Panc1 (cell line): ENCODE results near the gene COL23A1. TPM values are rescaled to one million over a fixed set of nuclear protein-coding genes. Genes with fewer than 3 reads are reported as not detected.

ENCODE experiments used
- ATAC-seq: fragments of 200-7000 bp; cut with Tn5 transposase; 2 replicates; pipeline ENCODE4 v1.9.1; 2020; ENCODE audit warnings: mild to moderate bottlenecking, moderate library complexity
- BruUV-seq: library from RNA; stranded (reverse); fragments of 400-500 nt; replicated peaks from 2 replicates; lab custom pipeline; 2021; lab: Mats Ljungman, UMichigan
- CTCF ChIA-PET: fragments of 300-600 bp; sonication (Branson Sonifier 250); formaldehyde crosslinking; loops from one replicate; lab custom pipeline; 2022; ENCODE audit warnings: antibody characterized with exemption; lab: Charles Lee
- POLR2A ChIA-PET: fragments of 300-600 bp; sonication (Branson Sonifier 250); formaldehyde crosslinking; loops from one replicate; lab custom pipeline; 2022; ENCODE audit warnings: antibody characterized with exemption; lab: Charles Lee
- DNase-seq: peaks from one replicate; pipeline ENCODE4 v3.0.0-alpha.2; 2010; ENCODE audit warnings: low read depth, low spot score
- H3K27ac ChIP-seq: 2 replicates; pipeline ENCODE4 v1.5.1; 2011; ENCODE audit warnings: mild to moderate bottlenecking, low read length, inconsistent platforms
- H3K27me3 ChIP-seq: fragments of 200-500 bp; sonication (Bioruptor generic); 2 replicates; pipeline ENCODE4 v1.6.0; 2014; ENCODE audit warnings: low read length, inconsistent platforms; ENCODE audit not compliant: control insufficient read depth, insufficient read depth
- H3K36me3 ChIP-seq: fragments of 200-500 bp; sonication (Bioruptor generic); 2 replicates; pipeline ENCODE4 v1.5.1; 2014; ENCODE audit warnings: inconsistent platforms, mild to moderate bottlenecking, low read length, moderate library complexity; ENCODE audit not compliant: control insufficient read depth, insufficient read depth
- H3K4me1 ChIP-seq: 2 replicates; pipeline ENCODE4 v1.5.1; 2011; ENCODE audit warnings: inconsistent platforms, mild to moderate bottlenecking, low read length, moderate library complexity; ENCODE audit not compliant: control insufficient read depth, insufficient read depth
- H3K4me3 ChIP-seq, 2 experiments: 2 replicates each; pipeline ENCODE4 v1.5.1; 2011 to 2012; ENCODE audit warnings: low read depth in 2 of 2, low read length in 2 of 2, mild to moderate bottlenecking in 2 of 2, inconsistent platforms in 1 of 2, moderate library complexity in 1 of 2
- H3K9me3 ChIP-seq: fragments of 200-500 bp; sonication (Bioruptor generic); 2 replicates; pipeline ENCODE4 v1.5.1; 2014; ENCODE audit warnings: low read depth, mild to moderate bottlenecking, inconsistent platforms, low read length, moderate library complexity; ENCODE audit not compliant: control insufficient read depth, insufficient read depth
- CTCF ChIP-seq: fragments of 450-650 bp; IDR thresholded peaks from 2 replicates; pipeline ENCODE4 v1.5.1; 2017; ENCODE audit warnings: mild to moderate bottlenecking
- POLR2AphosphoS5 ChIP-seq: IDR thresholded peaks from 2 replicates; pipeline ENCODE4 v1.6.1; 2012; ENCODE audit warnings: mild to moderate bottlenecking, low read depth, low read length, moderate library complexity
- REST ChIP-seq, 2 experiments: IDR thresholded peaks; 2 replicates each; pipeline ENCODE4 v1.6.1; 2011 to 2012; ENCODE audit warnings: low read depth in 2 of 2, control low read depth in 1 of 2, low read length in 1 of 2, mild to moderate bottlenecking in 1 of 2, moderate library complexity in 1 of 2; ENCODE audit not compliant: insufficient read depth in 1 of 2
- SIN3A ChIP-seq: IDR thresholded peaks from 2 replicates; pipeline ENCODE4 v1.6.1; 2012; ENCODE audit warnings: low read depth, mild to moderate bottlenecking, low read length, moderate library complexity, borderline replicate concordance; ENCODE audit not compliant: insufficient read depth
- TCF7L2 ChIP-seq: IDR thresholded peaks from 2 replicates; pipeline ENCODE4 v1.6.1; 2011; ENCODE audit warnings: mild to moderate bottlenecking, low read depth, low read length, inconsistent platforms
- in situ Hi-C: cut with HindIII; loops from 2 replicates; pipeline ENCODE4 v1.10.0; 2016; ENCODE audit warnings: low sequenced_read_pairs, low pct_unique_long_range_greater_than_20kb
- intact Hi-C: fragments of 100-400 bp; cut with micrococcal nuclease; formaldehyde crosslinking; loops from one replicate; pipeline ENCODE4 v1.10.0; 2022; ENCODE audit not compliant: unreplicated experiment
- total RNA-seq: library from RNA; stranded (reverse); gene quantifications from one replicate; pipeline ENCODE4 v1.2.1, GENCODE V29; 2021; ENCODE audit not compliant: unreplicated experiment

The COL23A1 gene
- total RNA-seq, 1 experiment from 2014 or later: 0.05 TPM

- BruUV-seq: no TSS peak
- H3K27me3 ChIP-seq: no peaks in the 10 kb centered on the region
- CTCF ChIA-PET: no interaction called here
- no peak for ATAC-seq
- POLR2A ChIA-PET: no interaction called here
- in situ Hi-C loops (no loop called here), intact Hi-C loops (no loop called here)
- H3K4me1 ChIP-seq: no peaks in the 10 kb centered on the region
- TF ChIP-seq REST (IDR thresholded peaks at IDR 0.05; ENCODE audit: insufficient read depth in 1 of 2, low read depth in 2 of 2, low read length in 1 of 2) (no peak), POLR2AphosphoS5 (no peak), CTCF (no peak), TCF7L2 (no peak)
- no peak overlapping the region for H3K27ac ChIP-seq
- H3K4me3 ChIP-seq: no peak overlapping the region
- no peak for DNase-seq
- H3K36me3 ChIP-seq: no peaks in the 10 kb centered on the region
- H3K9me3 ChIP-seq: no peaks in the 10 kb centered on the region
Observed at GRCh38 chr5:178434016-178434761, 156.0 kb downstream of the COL23A1 start.

- DNase-seq (no peak), ATAC-seq (no peak)
- Histone ChIP-seq H3K36me3 (no peaks in the 10 kb centered on the region), H3K4me1 (no peaks in the 10 kb centered on the region), H3K27me3 (no peaks in the 10 kb centered on the region), H3K4me3 (no peak overlapping the region), H3K27ac (no peak overlapping the region), H3K9me3 (no peaks in the 10 kb centered on the region)
- no TSS peak for BruUV-seq
- POLR2A ChIA-PET: no interaction called here
- in situ Hi-C loops (no loop called here), intact Hi-C loops (no loop called here)
- no peak for TF ChIP-seq SIN3A
- no peak for TF ChIP-seq CTCF
- no peak for TF ChIP-seq REST (IDR thresholded peaks at IDR 0.05; ENCODE audit: insufficient read depth in 1 of 2, low read depth in 2 of 2, low read length in 1 of 2)
- no peak for TF ChIP-seq POLR2AphosphoS5
- TF ChIP-seq TCF7L2: no peak
- CTCF ChIA-PET: interaction anchor here (0.7 kb wide), 1 partner anchor 20 kb away, joined by 4 read pairs; no protein-coding TSS in a partner anchor
Observed at GRCh38 chr5:178433273-178433775, 156.9 kb downstream of the COL23A1 start.
